H9 (cell line): ENCODE measurements around the gene ARAP1. TPM values are rescaled to one million over a fixed set of nuclear protein-coding genes. Genes with fewer than 3 reads are reported as not detected.

Source experiments
- DNase-seq: peaks from one replicate; pipeline ENCODE4 v3.0.0-alpha.2; 2017
- H2AFZ ChIP-seq: one replicate; pipeline ENCODE4 v1.6.1; 2013; ENCODE audit warnings: mild to moderate bottlenecking, low read length, control low read depth, moderate library complexity
- H2AK5ac ChIP-seq: 2 replicates; pipeline ENCODE4 v1.6.1; 2013; ENCODE audit warnings: low read length, control low read depth, mixed read lengths; ENCODE audit not compliant: insufficient read length
- H2BK120ac ChIP-seq: one replicate; pipeline ENCODE4 v1.6.1; 2013; ENCODE audit warnings: low read depth, mild to moderate bottlenecking, low read length, control low read depth, inconsistent platforms; ENCODE audit not compliant: poor library complexity, severe bottlenecking
- H2BK12ac ChIP-seq: 2 replicates; pipeline ENCODE4 v1.6.1; 2013; ENCODE audit warnings: low read length, control low read depth, mixed read lengths, low read depth; ENCODE audit not compliant: insufficient read length
- H2BK15ac ChIP-seq: 2 replicates; pipeline ENCODE4 v1.6.1; 2013; ENCODE audit warnings: low read depth, low read length, control low read depth
- H2BK20ac ChIP-seq: one replicate; pipeline ENCODE4 v1.6.1; 2013; ENCODE audit warnings: low read depth, mild to moderate bottlenecking, low read length, control low read depth, inconsistent platforms; ENCODE audit not compliant: poor library complexity, severe bottlenecking
- H2BK5ac ChIP-seq: 2 replicates; pipeline ENCODE4 v1.6.1; 2013; ENCODE audit warnings: low read length, control low read depth, mixed read lengths; ENCODE audit not compliant: insufficient read length
- H3K14ac ChIP-seq: 2 replicates; pipeline ENCODE4 v1.6.1; 2013; ENCODE audit warnings: low read length, control low read depth; ENCODE audit not compliant: insufficient read depth
- H3K18ac ChIP-seq: 2 replicates; pipeline ENCODE4 v1.6.1; 2013; ENCODE audit warnings: low read depth, mild to moderate bottlenecking, mixed read lengths, low read length, control low read depth; ENCODE audit not compliant: insufficient read length
- H3K23ac ChIP-seq: 2 replicates; pipeline ENCODE4 v1.6.1; 2013; ENCODE audit warnings: low read length, control low read depth, mixed read lengths, low read depth; ENCODE audit not compliant: insufficient read length
- H3K23me2 ChIP-seq: 2 replicates; pipeline ENCODE4 v1.6.1; 2013; ENCODE audit warnings: low read depth, mild to moderate bottlenecking, mixed read lengths, low read length, control low read depth; ENCODE audit not compliant: insufficient read length, poor library complexity, severe bottlenecking
- H3K27ac ChIP-seq: 2 replicates; pipeline ENCODE4 v1.5.1; 2013; ENCODE audit warnings: low read length, control low read depth, mixed read lengths, low read depth; ENCODE audit not compliant: insufficient read length
- H3K27me3 ChIP-seq: 2 replicates; pipeline ENCODE4 v1.6.1; 2013; ENCODE audit warnings: low read length, control low read depth, inconsistent platforms; ENCODE audit not compliant: insufficient read depth
- H3K4ac ChIP-seq: 2 replicates; pipeline ENCODE4 v1.6.1; 2013; ENCODE audit warnings: low read depth, mild to moderate bottlenecking, control low read depth, inconsistent platforms, low read length, moderate library complexity
- H3K4me1 ChIP-seq: 2 replicates; pipeline ENCODE4 v1.6.1; 2013; ENCODE audit warnings: low read length, control low read depth, inconsistent platforms; ENCODE audit not compliant: insufficient read depth
- H3K4me2 ChIP-seq: 2 replicates; pipeline ENCODE4 v1.6.1; 2013; ENCODE audit warnings: low read length, control low read depth, mixed read lengths; ENCODE audit not compliant: insufficient read length, insufficient read depth
- H3K56ac ChIP-seq: 2 replicates; pipeline ENCODE4 v1.6.1; 2013; ENCODE audit warnings: low read depth, mild to moderate bottlenecking, mixed read lengths, low read length, control low read depth; ENCODE audit not compliant: insufficient read length
- H3K79me1 ChIP-seq: 2 replicates; pipeline ENCODE4 v1.6.1; 2013; ENCODE audit warnings: low read depth, mild to moderate bottlenecking, moderate library complexity, low read length, control low read depth, inconsistent platforms; ENCODE audit not compliant: insufficient read depth, poor library complexity, severe bottlenecking
- H3K79me2 ChIP-seq: 2 replicates; pipeline ENCODE4 v1.6.1; 2013; ENCODE audit warnings: low read length, control low read depth, inconsistent platforms; ENCODE audit not compliant: insufficient read depth
- H3K9ac ChIP-seq: 2 replicates; pipeline ENCODE4 v1.6.1; 2013; ENCODE audit warnings: low read length, control low read depth, mixed read lengths; ENCODE audit not compliant: insufficient read length; ENCODE audit errors: extremely low read depth
- H3K9me3 ChIP-seq: one replicate; pipeline ENCODE4 v1.6.1; 2013; ENCODE audit warnings: low read depth, low read length, inconsistent platforms; ENCODE audit not compliant: control insufficient read depth
- H3T11ph ChIP-seq: one replicate; pipeline ENCODE4 v1.6.1; 2013; ENCODE audit warnings: mild to moderate bottlenecking, low read length, control low read depth, inconsistent platforms
- H4K20me1 ChIP-seq: one replicate; pipeline ENCODE4 v1.6.1; 2013; ENCODE audit not compliant: control insufficient read depth, insufficient read length, insufficient read depth
- H4K5ac ChIP-seq: 2 replicates; pipeline ENCODE4 v1.6.1; 2013; ENCODE audit warnings: low read depth, mild to moderate bottlenecking, mixed read lengths, low read length, control low read depth; ENCODE audit not compliant: insufficient read length
- H4K8ac ChIP-seq: replicated peaks from 2 replicates; pipeline ENCODE4 v1.6.1; 2013; ENCODE audit warnings: low read length, control low read depth, mixed read lengths, low read depth; ENCODE audit not compliant: insufficient read length
- H4K91ac ChIP-seq: 2 replicates; pipeline ENCODE4 v1.6.1; 2013; ENCODE audit warnings: low read depth, mild to moderate bottlenecking, moderate library complexity, mixed read lengths, low read length, control low read depth; ENCODE audit not compliant: insufficient read length
- H3K27ac Mint-ChIP-seq, 3 experiments: 2 replicates in 2 of 3; 3 replicates in 1 of 3; pipeline ENCODE4 v1.8.0; 2020 to 2021; ENCODE audit warnings: mixed read lengths in 3 of 3, mild to moderate bottlenecking in 1 of 3, moderate library complexity in 1 of 3
- H3K27me3 Mint-ChIP-seq: 2 replicates; pipeline ENCODE4 v1.8.0; 2021; ENCODE audit warnings: low read depth, mild to moderate bottlenecking, moderate library complexity, mixed read lengths
- H3K36me3 Mint-ChIP-seq, 3 experiments: 2 replicates in 2 of 3; 3 replicates in 1 of 3; pipeline ENCODE4 v1.8.0; 2020 to 2021; ENCODE audit warnings: low read depth in 3 of 3, mixed read lengths in 3 of 3; ENCODE audit not compliant: insufficient read depth in 1 of 3
- H3K4me1 Mint-ChIP-seq, 2 experiments: 2 replicates each; pipeline ENCODE4 v1.8.0; 2020; ENCODE audit warnings: mixed read lengths in 2 of 2
- H3K4me3 Mint-ChIP-seq, 2 experiments: 2 replicates in 1 of 2; 3 replicates in 1 of 2; pipeline ENCODE4 v1.8.0; 2020 to 2021; ENCODE audit warnings: mild to moderate bottlenecking in 2 of 2, mixed read lengths in 2 of 2, moderate library complexity in 1 of 2
- H3K9me3 Mint-ChIP-seq, 2 experiments: 2 replicates in 1 of 2; 3 replicates in 1 of 2; pipeline ENCODE4 v1.8.0; 2020; ENCODE audit warnings: mild to moderate bottlenecking in 2 of 2, mixed read lengths in 2 of 2, moderate library complexity in 1 of 2
- WGBS: extraction: QIAGEN DNeasy Blood & Tissue Kit; methylation state at CpG from one replicate; pipeline ENCODE4 v1.1.7; 2013; ENCODE audit warnings: missing lambda C conversion rate, low lambda C conversion rate, mixed read lengths; ENCODE audit not compliant: insufficient read length; ENCODE audit errors: extremely low coverage; 5-methylcytosine and 5-hydroxymethylcytosine counted together
- total RNA-seq: library from RNA; stranded (reverse); gene quantifications from 2 replicates; pipeline ENCODE4 v1.2.1, GENCODE V29; 2021
- TF ChIP-seq, protein P1 (sequence below): fragments of 200-600 bp; sonication (generic); conservative IDR thresholded peaks from 3 replicates; pipeline ENCODE4 v1.8.0; 2021; ENCODE audit warnings: antibody characterized with exemption, mild to moderate bottlenecking

Gene ARAP1
- total RNA-seq, 1 experiment from 2014 or later = 59.4 TPM

- Histone ChIP-seq H4K5ac (no peak overlapping the region), H4K8ac (no peak overlapping the region), H3K9ac (no peak overlapping the region), H3K23ac (no peak overlapping the region), H2BK120ac (no peak overlapping the region), H2AFZ (no peak overlapping the region), H3K56ac (no peak overlapping the region), H3K27me3 (no peaks in the 10 kb centered on the region), H3K27ac (no peak overlapping the region), H3K79me1 (no peaks in the 10 kb centered on the region), H3K14ac (no peak overlapping the region), H3K23me2 (peaks cover 3% of the 10 kb centered on the region), H4K91ac (no peak overlapping the region), H3K4me1 (peaks cover 5% of the 10 kb centered on the region; the same call in 1 of the 2 replicates), H3K9me3 (no peaks in the 10 kb centered on the region), H2AK5ac (no peak overlapping the region), H2BK12ac (no peak overlapping the region), H3K18ac (no peak overlapping the region), H2BK5ac (no peak overlapping the region), H3T11ph (no peak overlapping the region), H3K4ac (no peak overlapping the region), H2BK20ac (no peak overlapping the region), H4K20me1 (peaks cover 2% of the 10 kb centered on the region), H3K79me2 (no peaks in the 10 kb centered on the region), H2BK15ac (no peak overlapping the region), H3K4me2 (no peak overlapping the region)
- Mint-ChIP-seq H3K9me3 (no peaks in the 10 kb centered on the region), H3K27me3 (no peaks in the 10 kb centered on the region), H3K36me3 (peaks cover 17 to 56% (median 46%) of the 10 kb centered on the region in 3 experiments), H3K27ac (no peak overlapping the region; a peak in 1 of 7 replicates), H3K4me3 (no peak overlapping the region), H3K4me1 (peaks cover 49 to 60% of the 10 kb centered on the region in 2 experiments)
- no CpG with 5 or more reads among the region's 11 CpGs for WGBS
- TF ChIP-seq, protein P1, sequence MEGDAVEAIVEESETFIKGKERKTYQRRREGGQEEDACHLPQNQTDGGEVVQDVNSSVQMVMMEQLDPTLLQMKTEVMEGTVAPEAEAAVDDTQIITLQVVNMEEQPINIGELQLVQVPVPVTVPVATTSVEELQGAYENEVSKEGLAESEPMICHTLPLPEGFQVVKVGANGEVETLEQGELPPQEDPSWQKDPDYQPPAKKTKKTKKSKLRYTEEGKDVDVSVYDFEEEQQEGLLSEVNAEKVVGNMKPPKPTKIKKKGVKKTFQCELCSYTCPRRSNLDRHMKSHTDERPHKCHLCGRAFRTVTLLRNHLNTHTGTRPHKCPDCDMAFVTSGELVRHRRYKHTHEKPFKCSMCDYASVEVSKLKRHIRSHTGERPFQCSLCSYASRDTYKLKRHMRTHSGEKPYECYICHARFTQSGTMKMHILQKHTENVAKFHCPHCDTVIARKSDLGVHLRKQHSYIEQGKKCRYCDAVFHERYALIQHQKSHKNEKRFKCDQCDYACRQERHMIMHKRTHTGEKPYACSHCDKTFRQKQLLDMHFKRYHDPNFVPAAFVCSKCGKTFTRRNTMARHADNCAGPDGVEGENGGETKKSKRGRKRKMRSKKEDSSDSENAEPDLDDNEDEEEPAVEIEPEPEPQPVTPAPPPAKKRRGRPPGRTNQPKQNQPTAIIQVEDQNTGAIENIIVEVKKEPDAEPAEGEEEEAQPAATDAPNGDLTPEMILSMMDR = no peak
- DNase-seq = no peak
These were observed 48.8 kb downstream of the ARAP1 start for GRCh38 chr11:72703267-72704008.
